A549 (cell line): ENCODE data around the gene PLAC8L1. TPM values are rescaled to one million over a fixed set of nuclear protein-coding genes. Genes with fewer than 3 reads are reported as not detected.

ENCODE experiments used
- ATAC-seq, 2 experiments: fragments of 200-7000 bp in 1 of 2; fragments of >200 bp in 1 of 2; cut with Nextera tagmentation in 1 of 2; cut with Tn5 transposase in 1 of 2; 3 replicates each; pipeline versions ENCODE4 v1.8.0 to v1.9.1; 2018 to 2020; ENCODE audit warnings: mild to moderate bottlenecking in 1 of 2, moderate library complexity in 1 of 2
- CTCF ChIA-PET: fragments of 300-600 bp; sonication (Branson Sonifier 250); formaldehyde crosslinking; extraction: SDS; loops from one replicate; lab custom pipeline; 2021; ENCODE audit warnings: antibody characterized with exemption, inconsistent platforms; lab: Yijun Ruan, JAX
- POLR2A ChIA-PET: fragments of 350-600 bp; formaldehyde crosslinking; extraction: SDS; loops from one replicate; lab custom pipeline; 2021; ENCODE audit warnings: antibody characterized with exemption, inconsistent platforms; lab: Yijun Ruan, JAX
- DNase-seq, 2 experiments: peaks; one replicate each; pipeline versions ENCODE4 v3.0.0 to v3.0.0-alpha.2; 2011 to 2016; ENCODE audit warnings: low read depth in 1 of 2, low spot score in 1 of 2
- FAIRE-seq: peaks from 2 replicates; lab custom pipeline; 2011; peaks lifted over from hg19 to GRCh38; lab: Jason Lieb, UNC
- H3K27ac ChIP-seq, 2 experiments: fragments of >200 bp; sonication (Bioruptor Twin); formaldehyde crosslinking; 3 replicates each; pipeline ENCODE4 v1.5.1; 2016 to 2017
- H3K4me1 ChIP-seq: fragments of >200 bp; sonication (Bioruptor Twin); formaldehyde crosslinking; 3 replicates; pipeline ENCODE4 v1.6.1; 2016
- H3K4me2 ChIP-seq: fragments of >200 bp; sonication (Bioruptor Twin); formaldehyde crosslinking; 3 replicates; pipeline ENCODE4 v1.6.1; 2016
- H3K4me3 ChIP-seq: fragments of >200 bp; sonication (Bioruptor Twin); formaldehyde crosslinking; 3 replicates; pipeline ENCODE4 v1.5.1; 2016
- H3K9me3 ChIP-seq: fragments of >200 bp; sonication (Bioruptor Twin); formaldehyde crosslinking; 3 replicates; pipeline ENCODE4 v1.6.1; 2016
- CHD4 ChIP-seq: fragments of 200-600 bp; sonication (generic); IDR thresholded peaks from 2 replicates; pipeline ENCODE4 v1.6.1; 2016; ENCODE audit warnings: antibody characterized with exemption, mild to moderate bottlenecking, borderline replicate concordance
- ELK1 ChIP-seq: fragments of 150-350 bp; IDR thresholded peaks from 2 replicates; pipeline ENCODE4 v1.6.1; 2014; ENCODE audit warnings: low read depth, mild to moderate bottlenecking, low read length
- HOXB13 ChIP-seq: fragments of 250-450 bp; sonication (Bioruptor Pico); IDR thresholded peaks from 2 replicates; pipeline ENCODE4 v1.5.0; 2020; ENCODE audit warnings: low read depth, mild to moderate bottlenecking, moderate library complexity
- SMC3 ChIP-seq: fragments of >200 bp; sonication (Bioruptor Twin); formaldehyde crosslinking; IDR thresholded peaks from 3 replicates; pipeline ENCODE4 v1.6.1; 2018; ENCODE audit warnings: inconsistent platforms
- WGBS: methylation state at CpG from one replicate; pipeline ENCODE4 v1.1.6; 2017; ENCODE audit errors: missing lambda C conversion rate; 5-methylcytosine and 5-hydroxymethylcytosine counted together
- polyA plus RNA-seq, 4 experiments: library from polyadenylated mRNA; depleted of rRNA in 3 of 4; stranded (reverse); fragments of >200 nt; fragmentation: RNase III in 1 of 4; extraction: RNeasy Plus Mini Kit Qiagen cat#74134 plus additional on column Dnase treatment in 1 of 4; gene quantifications; 2 replicates in 3 of 4; 3 replicates in 1 of 4; pipeline ENCODE4 v1.2.3, GENCODE V29; 2011 to 2017
- small RNA-seq, 6 experiments: library from RNA; depleted of rRNA; stranded (forward); fragments of <200 nt; gene quantifications; one replicate each; pipeline ENCODE3, GENCODE V24; 2012

The PLAC8L1 gene
- polyA plus RNA-seq, 2 of the 4 experiments (the other 2 are of a cell fraction): 0.41 to 0.70 TPM

DNA sequence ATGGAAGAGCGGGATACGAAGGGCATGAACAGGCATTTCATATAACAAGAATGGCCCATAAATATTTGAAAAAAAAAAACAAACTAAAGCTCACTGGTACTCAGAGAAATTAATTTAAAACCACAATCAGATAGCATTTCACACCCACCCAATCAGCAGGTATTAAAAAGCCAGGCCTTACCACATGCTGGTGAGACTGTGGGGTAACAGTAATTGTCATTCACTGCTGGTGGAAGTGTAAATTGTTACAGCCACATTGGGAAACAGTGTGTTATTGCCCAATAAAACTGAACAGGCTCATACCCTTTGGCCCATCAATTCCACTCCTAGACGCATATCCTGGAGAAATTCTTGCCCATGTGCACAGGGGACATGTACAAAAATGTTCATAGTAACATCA is 66.0 kb downstream of the PLAC8L1 start:
- ChIA-PET CTCF (interaction anchor here (1.2 to 1.4 kb wide), 2 partner anchors 10 to 131 kb away, joined by 4 to 5 read pairs; no protein-coding TSS in a partner anchor), POLR2A (no interaction called here)

GRCh38 chr5:146034605-146035004 is 70.8 kb downstream of the PLAC8L1 start:
- TF ChIP-seq HOXB13: no peak
- no peak for TF ChIP-seq SMC3
- no peak for TF ChIP-seq ELK1
- TF ChIP-seq CHD4: no peak
- 77% methylated on average over 4 of the region's 4 CpGs for WGBS
- no peak for ATAC-seq
- H3K4me2 ChIP-seq: no peak overlapping the region
- H3K4me3 ChIP-seq: no peak overlapping the region
- no peaks in the 10 kb centered on the region for H3K4me1 ChIP-seq
- H3K9me3 ChIP-seq: no peaks in the 10 kb centered on the region
- ChIA-PET CTCF (interaction anchor here (0.6 to 1.1 kb wide), 2 partner anchors 14 to 604 kb away, joined by 3 read pairs; no protein-coding TSS in a partner anchor), POLR2A (no interaction called here)
- FAIRE-seq: no peak
- DNase-seq: no peak
- no peak overlapping the region for H3K27ac ChIP-seq

More for the DNA sequence above, 66.0 kb downstream of the PLAC8L1 start:
- H3K4me2 ChIP-seq: no peak overlapping the region
- H3K4me1 ChIP-seq: peaks cover 26% of the 10 kb centered on the region
- FAIRE-seq: no peak
- TF ChIP-seq SMC3: no peak
- H3K27ac ChIP-seq: no peak overlapping the region
- DNase-seq: no peak
- WGBS: 71% methylated on average over 3 of the region's 3 CpGs
- ATAC-seq: no peak
- no peaks in the 10 kb centered on the region for H3K9me3 ChIP-seq
- no peak overlapping the region for H3K4me3 ChIP-seq

Small RNA genes lying within 50 kb of the gene (small RNA-seq; reads per million reads assigned to genes)
- gene AC091959.1: 0 reads per million in 6 experiments

Other genes with a start within 250 kb of the PLAC8L1 start
- gene GRXCR2, start 232.6 kb downstream of the PLAC8L1 start, polyA plus RNA-seq (2011; rRNA removed): 0.05 TPM in 1 of 2 replicates, not detected in the other
- gene GRXCR2, start 232.6 kb downstream of the PLAC8L1 start, polyA plus RNA-seq (2017; fragmentation: RNase III; extraction: RNeasy Plus Mini Kit Qiagen cat#74134 plus additional on column Dnase treatment): not detected in 3 replicates
- gene SH3RF2, start 169.0 kb downstream of the PLAC8L1 start, polyA plus RNA-seq (2011; rRNA removed): 6.0 and 6.9 TPM in 2 replicates
- gene SH3RF2, start 169.0 kb downstream of the PLAC8L1 start, polyA plus RNA-seq (2017; fragmentation: RNase III; extraction: RNeasy Plus Mini Kit Qiagen cat#74134 plus additional on column Dnase treatment): 3.9 to 4.1 TPM (median 4.1 TPM) in 3 replicates
- gene LARS1, start 77.1 kb upstream of the PLAC8L1 start, polyA plus RNA-seq (2011; rRNA removed): 56.9 and 87.2 TPM in 2 replicates
- 79.8 to 86.8 TPM (median 84.3 TPM) in 3 replicates for gene LARS1, start 77.1 kb upstream of the PLAC8L1 start, polyA plus RNA-seq (2017; fragmentation: RNase III; extraction: RNeasy Plus Mini Kit Qiagen cat#74134 plus additional on column Dnase treatment)
- 23.9 and 27.4 TPM in 2 replicates for gene RBM27, start 98.0 kb upstream of the PLAC8L1 start, polyA plus RNA-seq (2011; rRNA removed)
- 12.9 to 13.3 TPM (median 13.1 TPM) in 3 replicates for gene RBM27, start 98.0 kb upstream of the PLAC8L1 start, polyA plus RNA-seq (2017; fragmentation: RNase III; extraction: RNeasy Plus Mini Kit Qiagen cat#74134 plus additional on column Dnase treatment)
- gene POU4F3, start 233.3 kb upstream of the PLAC8L1 start, polyA plus RNA-seq (2011; rRNA removed): 0.10 and 0.13 TPM in 2 replicates
- 0.05 to 0.11 TPM (median 0.08 TPM) in 3 replicates for gene POU4F3, start 233.3 kb upstream of the PLAC8L1 start, polyA plus RNA-seq (2017; fragmentation: RNase III; extraction: RNeasy Plus Mini Kit Qiagen cat#74134 plus additional on column Dnase treatment)